HG03060 (cell line): ENCODE data around the gene TCOF1.

Source experiments
- ATAC-seq: cut with Tn5 transposase; IDR thresholded peaks from one replicate; pipeline ENCODE4 v1.9.1; 2021; ENCODE audit warnings: low read depth, moderate number of reproducible peaks; ENCODE audit not compliant: unreplicated experiment

Gene TCOF1

DNA sequence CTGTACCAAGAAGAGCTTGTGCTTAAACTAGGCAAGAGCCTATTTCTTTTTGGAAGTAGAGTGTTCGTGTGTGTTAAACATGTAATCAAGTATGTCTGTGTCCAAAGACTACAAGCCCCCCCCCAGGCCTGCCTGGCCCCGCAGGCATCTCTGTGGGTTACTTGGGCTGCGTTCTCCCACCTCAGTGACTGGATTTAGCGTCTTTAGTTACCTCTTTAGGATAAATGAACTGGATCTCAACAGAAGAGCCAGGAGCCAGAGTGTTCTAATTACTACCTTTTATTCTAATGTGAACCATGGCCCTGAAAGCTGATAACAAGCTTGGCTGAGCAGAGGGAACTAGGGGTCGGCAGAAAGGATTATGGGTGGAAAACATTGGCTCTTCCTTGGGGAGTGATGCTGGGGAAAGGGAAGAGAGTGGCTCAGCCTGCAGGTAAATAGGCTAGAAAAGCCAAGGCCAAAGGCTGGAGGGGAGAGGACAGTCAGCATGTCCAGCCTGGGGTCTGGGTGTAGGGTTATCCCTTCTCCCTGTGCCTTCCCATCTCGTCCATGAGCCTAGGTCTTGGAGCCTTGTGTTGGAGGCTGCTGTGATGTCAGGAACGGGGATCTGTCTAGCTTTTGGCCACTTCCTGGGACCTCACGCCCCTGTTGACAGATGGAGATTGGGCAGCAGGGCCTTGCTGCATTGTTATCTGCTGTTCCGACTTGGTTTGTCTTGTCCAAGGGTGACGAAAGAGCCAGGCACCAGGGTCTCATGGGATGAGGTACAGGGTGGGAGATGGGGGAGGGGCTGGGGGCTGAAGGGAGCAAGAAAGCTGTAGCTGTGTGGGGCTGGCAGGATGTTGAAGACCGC is 44.1 kb downstream of the TCOF1 start:
- ATAC-seq, result no peak

GRCh38 chr5:150402229-150402773 is 44.8 kb downstream of the TCOF1 start:
- no peak for ATAC-seq

DNA sequence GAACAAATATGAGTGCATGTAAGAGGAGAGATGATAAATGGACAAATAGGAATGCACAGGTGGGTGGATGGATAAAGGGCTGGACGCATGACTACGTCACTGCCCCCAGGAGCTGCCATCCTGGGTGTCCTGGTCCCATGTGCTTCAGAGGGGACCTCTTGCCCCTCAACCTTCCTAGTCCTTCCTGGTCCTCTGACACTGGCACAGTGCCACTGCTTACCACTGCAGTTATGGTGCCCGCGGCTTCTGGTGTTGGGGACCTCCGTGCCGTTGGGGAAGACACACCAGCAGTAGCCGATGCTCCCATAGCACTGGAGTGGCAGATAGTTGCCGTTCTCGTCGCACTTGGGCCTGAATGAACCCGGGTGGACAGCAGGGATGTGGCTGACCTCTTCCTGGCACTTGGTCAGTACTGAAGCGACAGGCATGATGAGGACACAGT is 45.4 kb downstream of the TCOF1 start:
- no peak for ATAC-seq

GRCh38 chr5:150404121-150404520 is 46.6 kb downstream of the TCOF1 start:
- no peak for ATAC-seq

DNA sequence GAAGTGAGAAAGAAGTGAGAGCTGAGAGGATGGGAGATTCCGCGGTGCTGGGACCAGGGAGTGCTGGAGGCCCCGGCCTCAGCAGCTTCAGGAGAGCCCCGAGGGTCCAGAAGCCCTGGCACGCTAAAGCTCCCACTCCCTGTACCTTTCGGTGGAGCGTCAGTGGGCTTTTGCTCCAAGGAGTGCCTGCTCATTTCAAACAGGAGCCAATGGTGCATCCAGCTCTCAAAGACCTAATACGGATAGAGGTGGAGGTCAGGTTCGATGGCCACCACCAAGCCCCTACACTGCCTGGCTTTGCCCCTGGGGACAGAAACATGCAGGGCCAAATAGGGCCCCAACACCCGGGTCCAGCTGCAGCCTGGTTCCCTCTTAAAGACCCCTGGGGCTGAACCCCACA is 47.0 kb downstream of the TCOF1 start:
- no peak for ATAC-seq

DNA sequence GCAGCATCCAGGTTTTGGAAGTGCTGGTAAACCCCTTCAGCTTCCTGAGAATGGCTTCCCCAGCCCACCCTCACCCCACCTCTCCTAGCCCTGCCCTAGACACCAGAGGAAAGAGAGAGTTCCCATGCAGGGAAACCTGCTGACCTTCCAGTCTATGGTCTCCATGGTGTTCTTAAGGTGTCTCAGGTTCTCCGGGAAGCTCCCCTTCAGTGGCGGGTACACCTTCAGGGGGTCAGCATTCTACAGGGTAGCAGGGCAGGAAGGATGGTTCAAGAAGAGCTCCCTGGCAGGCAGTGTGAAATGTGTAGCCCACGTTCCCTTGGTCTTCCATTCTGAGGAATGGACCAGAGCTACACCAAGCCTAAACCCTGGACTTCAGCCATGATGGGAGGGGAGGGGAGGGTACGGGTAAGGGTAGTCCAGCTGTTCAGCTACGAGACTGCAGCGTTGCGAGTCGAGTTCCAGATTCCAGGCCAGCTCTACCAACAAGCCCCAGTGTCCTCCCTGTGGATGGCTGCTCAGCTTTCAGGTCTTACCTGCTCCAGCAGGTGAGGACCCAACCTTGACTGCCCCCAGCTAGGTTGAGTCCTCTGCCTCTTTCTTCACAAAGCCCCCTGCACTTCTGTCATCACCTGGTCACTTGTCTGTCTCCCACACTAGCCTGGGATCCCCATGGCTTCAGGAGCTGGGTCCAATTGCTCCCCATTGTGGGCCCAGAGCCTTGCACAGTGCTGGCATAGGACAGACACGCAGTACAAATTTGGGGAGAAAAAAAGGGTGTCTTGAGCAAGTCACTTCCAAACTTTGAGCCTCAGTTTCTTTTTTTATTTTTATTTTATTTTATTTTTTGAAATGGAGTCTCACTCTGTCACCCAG is 47.7 kb downstream of the TCOF1 start:
- ATAC-seq, result no peak

GRCh38 chr5:150406103-150406722 is 48.7 kb downstream of the TCOF1 start:
- ATAC-seq, result no peak

GRCh38 chr5:150406723-150407095 is 49.2 kb downstream of the TCOF1 start:
- ATAC-seq, result no peak

DNA sequence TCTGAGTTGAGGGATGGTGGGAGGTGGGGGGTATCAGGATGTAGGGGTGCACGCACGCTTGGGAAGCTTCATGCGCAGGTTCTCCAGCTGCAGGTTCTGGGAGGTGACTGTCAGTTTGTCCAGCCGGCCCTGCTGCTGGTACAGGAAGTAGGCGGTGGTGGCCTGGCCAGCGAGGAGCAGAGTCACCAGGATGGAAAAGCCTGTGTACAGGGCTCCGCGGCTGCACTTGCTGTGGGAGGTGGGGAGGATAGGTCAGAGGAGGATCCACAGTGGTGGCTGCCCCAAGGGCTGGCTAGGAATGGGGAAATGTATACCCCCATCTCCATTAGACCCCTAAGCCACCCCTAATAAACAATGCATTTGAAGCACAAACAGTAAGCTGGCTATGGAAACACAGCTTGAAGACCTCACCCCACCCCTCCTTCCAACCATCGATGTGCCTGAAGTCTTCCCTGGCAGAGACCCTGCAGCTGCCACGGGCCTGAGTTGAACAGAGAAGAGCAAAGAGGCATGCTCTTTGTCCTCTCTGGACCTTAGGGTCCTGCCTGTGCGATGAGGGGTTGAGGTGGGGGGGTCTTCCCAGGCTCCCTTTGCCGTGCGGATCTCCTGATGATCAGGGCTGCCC is 49.7 kb downstream of the TCOF1 start:
- ATAC-seq, result no peak

GRCh38 chr5:150408231-150408943 is 50.9 kb downstream of the TCOF1 start:
- ATAC-seq, result no peak

DNA sequence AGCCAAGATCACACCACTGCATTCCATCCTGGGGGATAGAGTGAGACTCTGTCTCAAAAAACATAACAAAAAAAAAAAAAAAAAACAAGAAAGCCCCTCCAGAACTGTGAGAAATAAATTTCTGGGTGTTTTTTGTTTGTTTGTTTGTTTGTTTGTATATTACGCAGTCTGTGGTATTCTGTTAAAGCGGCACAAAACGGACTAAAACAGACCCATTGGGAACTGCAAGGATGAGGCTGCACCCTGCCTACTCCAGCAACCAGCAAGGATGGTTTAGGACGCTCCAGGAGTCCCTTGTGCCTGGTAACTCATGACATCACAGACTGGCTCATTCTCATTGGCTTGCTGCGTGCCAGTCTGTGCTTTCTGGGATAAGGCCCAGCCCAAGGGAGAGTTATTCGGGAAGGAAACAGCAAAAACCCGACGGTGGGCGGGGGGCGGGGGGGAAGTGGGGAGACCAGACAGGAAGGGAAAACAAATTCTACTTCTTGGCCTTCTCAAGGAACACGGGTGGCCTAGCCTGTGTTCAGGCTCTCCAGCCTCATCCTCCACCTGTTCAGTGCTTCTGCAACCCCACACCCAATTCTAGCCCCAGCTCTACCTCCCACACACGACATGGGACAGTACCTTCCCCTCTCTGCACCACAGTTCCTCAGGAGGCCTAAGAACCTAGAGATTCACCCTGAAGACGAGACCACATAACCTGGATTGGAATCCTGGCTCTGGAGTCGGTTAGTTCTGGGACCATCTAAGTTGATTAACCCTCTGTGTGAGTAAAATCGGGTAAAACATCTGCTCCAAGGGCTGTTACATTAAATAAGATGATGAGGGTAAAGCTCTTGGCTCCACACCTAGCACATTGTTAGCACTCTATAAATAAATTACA is 52.4 kb downstream of the TCOF1 start:
- no peak for ATAC-seq

GRCh38 chr5:150410524-150411244 is 53.2 kb downstream of the TCOF1 start:
- ATAC-seq, result no peak

GRCh38 chr5:150411245-150411979 is 53.9 kb downstream of the TCOF1 start:
- ATAC-seq, result no peak

GRCh38 chr5:150412319-150413175 is 55.0 kb downstream of the TCOF1 start, which contains the start of gene CD74:
CD74 (minus strand) TSS chr5:150412910; CDS start chr5:150412749, 161 bp downstream.
- peak; percentile 50 for ATAC-seq

- ATAC-seq, result no peak
Measured at GRCh38 chr5:150413176-150413901, 55.8 kb downstream of the TCOF1 start.
